Measurements from ENCODE around the gene CLSTN1.

Gene CLSTN1

DNA sequence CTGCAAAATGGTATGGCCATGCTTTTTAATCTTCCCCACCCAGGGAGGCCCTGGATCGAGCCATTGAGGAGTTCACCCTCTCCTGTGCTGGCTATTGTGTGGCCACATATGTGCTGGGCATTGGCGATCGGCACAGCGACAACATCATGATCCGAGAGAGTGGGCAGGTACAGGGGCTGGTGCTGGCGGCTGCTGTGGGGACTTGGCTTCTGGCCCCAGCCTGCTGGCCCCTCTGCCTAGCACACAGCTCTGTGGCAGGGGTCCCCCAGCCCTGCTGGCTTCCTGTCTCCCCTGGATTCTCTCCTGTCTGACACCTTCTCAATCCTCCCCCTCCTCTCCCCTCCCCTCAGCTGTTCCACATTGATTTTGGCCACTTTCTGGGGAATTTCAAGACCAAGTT, 99.8 kb downstream of the CLSTN1 start:
- no peak overlapping the region for H3K4me3 Mint-ChIP-seq
- H3K36me3 Mint-ChIP-seq (ENCODE audit: insufficient read depth), result peaks cover 79% of the 10 kb centered on the region
- H3K27ac Mint-ChIP-seq (ENCODE audit: low read depth), result no peak overlapping the region
- H3K27me3 Mint-ChIP-seq, result no peaks in the 10 kb centered on the region
- H3K4me1 Mint-ChIP-seq, result peaks cover 19% of the 10 kb centered on the region
- H3K9me3 Mint-ChIP-seq, result no peaks in the 10 kb centered on the region
- DNase-seq (ENCODE audit: low spot score in 2 of 2), result no peak
- no peak for ATAC-seq (replicated peaks; ENCODE audit: extremely low read depth, poor library complexity, severe bottlenecking)

- H3K27me3 Mint-ChIP-seq, result no peaks in the 10 kb centered on the region
- H3K27ac Mint-ChIP-seq (ENCODE audit: low read depth), result no peak overlapping the region
- DNase-seq (ENCODE audit: low spot score in 2 of 2), result no peak
- peaks cover 75% of the 10 kb centered on the region for H3K36me3 Mint-ChIP-seq (ENCODE audit: insufficient read depth)
- H3K4me1 Mint-ChIP-seq, result peaks cover 13% of the 10 kb centered on the region
- no peak overlapping the region for H3K4me3 Mint-ChIP-seq
- no peaks in the 10 kb centered on the region for H3K9me3 Mint-ChIP-seq
- no peak for ATAC-seq (replicated peaks; ENCODE audit: extremely low read depth, poor library complexity, severe bottlenecking)
Observed at GRCh38 chr1:9723068-9723805, 100.5 kb downstream of the CLSTN1 start.

DNA sequence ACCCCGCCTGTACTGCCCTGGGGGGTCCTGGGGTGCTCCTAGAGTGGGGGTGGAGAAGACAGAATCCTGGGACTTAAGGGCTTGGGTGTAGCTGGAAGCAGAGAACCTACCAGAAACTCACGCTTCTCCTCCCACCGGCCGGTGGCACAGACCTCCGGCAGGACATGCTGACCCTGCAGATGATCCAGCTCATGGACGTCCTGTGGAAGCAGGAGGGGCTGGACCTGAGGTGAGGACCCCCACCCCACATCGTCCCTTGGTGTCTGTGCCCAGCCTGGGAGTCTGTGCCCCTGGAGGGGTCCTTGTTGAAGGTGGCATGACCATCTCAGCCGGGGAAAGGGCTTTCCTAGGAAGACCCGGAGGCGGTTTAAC, 101.4 kb downstream of the CLSTN1 start:
- ATAC-seq (replicated peaks; ENCODE audit: extremely low read depth, poor library complexity, severe bottlenecking) (no peak), DNase-seq (ENCODE audit: low spot score in 2 of 2) (no peak)
- H3K9me3 Mint-ChIP-seq, result no peaks in the 10 kb centered on the region
- peaks cover 18% of the 10 kb centered on the region for H3K4me1 Mint-ChIP-seq
- H3K27ac Mint-ChIP-seq (ENCODE audit: low read depth), result peak overlapping the region; percentile 16
- no peak overlapping the region for H3K4me3 Mint-ChIP-seq
- no peaks in the 10 kb centered on the region for H3K27me3 Mint-ChIP-seq
- H3K36me3 Mint-ChIP-seq (ENCODE audit: insufficient read depth), result peaks cover 75% of the 10 kb centered on the region

DNA sequence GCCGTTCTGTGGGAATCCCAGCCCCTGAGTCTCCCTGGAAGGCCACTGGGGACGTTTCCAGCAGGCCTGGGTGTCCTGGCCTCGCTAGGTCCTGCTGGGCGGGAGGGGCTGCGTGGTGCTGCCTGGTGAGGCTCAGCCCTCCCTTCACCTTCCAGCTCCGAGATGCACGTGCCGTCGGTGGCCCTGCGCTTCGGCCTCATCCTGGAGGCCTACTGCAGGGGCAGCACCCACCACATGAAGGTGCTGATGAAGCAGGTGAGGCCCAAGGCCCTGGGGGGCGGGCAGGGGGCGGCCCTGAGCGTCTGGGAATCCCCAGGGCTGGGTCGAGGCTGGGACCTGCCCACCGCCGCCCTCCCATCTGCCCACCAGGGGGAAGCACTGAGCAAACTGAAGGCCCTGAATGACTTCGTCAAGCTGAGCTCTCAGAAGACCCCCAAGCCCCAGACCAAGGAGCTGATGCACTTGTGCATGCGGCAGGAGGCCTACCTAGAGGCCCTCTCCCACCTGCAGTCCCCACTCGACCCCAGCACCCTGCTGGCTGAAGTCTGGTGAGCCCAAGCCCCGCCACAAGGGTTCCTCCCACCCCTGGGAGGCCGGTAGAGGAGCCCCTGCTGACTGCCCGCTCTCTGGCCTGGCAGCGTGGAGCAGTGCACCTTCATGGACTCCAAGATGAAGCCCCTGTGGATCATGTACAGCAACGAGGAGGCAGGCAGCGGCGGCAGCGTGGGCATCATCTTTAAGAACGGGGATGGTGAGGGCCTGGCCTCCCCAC, 102.0 kb downstream of the CLSTN1 start:
- peaks cover 76% of the 10 kb centered on the region for H3K36me3 Mint-ChIP-seq (ENCODE audit: insufficient read depth)
- peak overlapping the region; percentile 69 for H3K27ac Mint-ChIP-seq (ENCODE audit: low read depth)
- peak overlapping the region; percentile 20 for H3K4me3 Mint-ChIP-seq
- peaks cover 23% of the 10 kb centered on the region for H3K4me1 Mint-ChIP-seq
- ATAC-seq (replicated peaks; ENCODE audit: extremely low read depth, poor library complexity, severe bottlenecking) (peak; percentile 16), DNase-seq (ENCODE audit: low spot score in 2 of 2) (peak; percentile 73 to 83)
- no peaks in the 10 kb centered on the region for H3K27me3 Mint-ChIP-seq
- H3K9me3 Mint-ChIP-seq, result no peaks in the 10 kb centered on the region

DNA sequence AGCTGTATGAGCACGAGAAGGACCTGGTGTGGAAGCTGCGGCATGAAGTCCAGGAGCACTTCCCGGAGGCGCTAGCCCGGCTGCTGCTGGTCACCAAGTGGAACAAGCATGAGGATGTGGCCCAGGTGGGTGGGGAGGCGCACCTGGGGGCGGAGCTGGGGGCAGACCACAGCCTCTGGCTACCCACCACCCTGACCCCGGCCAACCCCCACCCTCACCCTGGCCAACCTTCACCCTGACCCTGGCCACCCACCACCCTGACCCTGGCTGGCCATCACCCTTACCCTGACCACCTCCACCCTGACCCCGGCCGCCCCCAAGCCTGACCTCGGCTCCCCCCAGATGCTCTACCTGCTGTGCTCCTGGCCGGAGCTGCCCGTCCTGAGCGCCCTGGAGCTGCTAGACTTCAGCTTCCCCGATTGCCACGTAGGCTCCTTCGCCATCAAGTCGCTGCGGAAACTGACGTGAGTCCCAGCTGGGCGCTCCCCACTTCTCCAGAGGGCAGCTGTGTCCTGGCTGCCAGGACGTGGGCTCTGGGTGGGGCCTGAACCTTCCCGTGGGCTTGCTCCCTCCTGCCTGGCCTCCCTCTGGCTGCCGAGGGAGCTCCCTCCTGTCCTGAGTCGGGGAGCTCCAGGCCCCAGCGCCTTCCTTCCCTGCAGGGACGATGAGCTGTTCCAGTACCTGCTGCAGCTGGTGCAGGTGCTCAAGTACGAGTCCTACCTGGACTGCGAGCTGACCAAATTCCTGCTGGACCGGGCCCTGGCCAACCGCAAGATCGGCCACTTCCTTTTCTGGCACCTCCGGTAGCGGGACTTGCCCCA, 102.8 kb downstream of the CLSTN1 start:
- Mint-ChIP-seq H3K36me3 (ENCODE audit: insufficient read depth) (peaks cover 84% of the 10 kb centered on the region), H3K9me3 (no peaks in the 10 kb centered on the region), H3K4me3 (peak overlapping the region; percentile 20), H3K27me3 (no peaks in the 10 kb centered on the region), H3K27ac (ENCODE audit: low read depth) (peak overlapping the region; percentile 69), H3K4me1 (peaks cover 25% of the 10 kb centered on the region)
- DNase-seq (ENCODE audit: low spot score in 2 of 2), result no peak
- ATAC-seq (replicated peaks; ENCODE audit: extremely low read depth, poor library complexity, severe bottlenecking), result no peak

DNA sequence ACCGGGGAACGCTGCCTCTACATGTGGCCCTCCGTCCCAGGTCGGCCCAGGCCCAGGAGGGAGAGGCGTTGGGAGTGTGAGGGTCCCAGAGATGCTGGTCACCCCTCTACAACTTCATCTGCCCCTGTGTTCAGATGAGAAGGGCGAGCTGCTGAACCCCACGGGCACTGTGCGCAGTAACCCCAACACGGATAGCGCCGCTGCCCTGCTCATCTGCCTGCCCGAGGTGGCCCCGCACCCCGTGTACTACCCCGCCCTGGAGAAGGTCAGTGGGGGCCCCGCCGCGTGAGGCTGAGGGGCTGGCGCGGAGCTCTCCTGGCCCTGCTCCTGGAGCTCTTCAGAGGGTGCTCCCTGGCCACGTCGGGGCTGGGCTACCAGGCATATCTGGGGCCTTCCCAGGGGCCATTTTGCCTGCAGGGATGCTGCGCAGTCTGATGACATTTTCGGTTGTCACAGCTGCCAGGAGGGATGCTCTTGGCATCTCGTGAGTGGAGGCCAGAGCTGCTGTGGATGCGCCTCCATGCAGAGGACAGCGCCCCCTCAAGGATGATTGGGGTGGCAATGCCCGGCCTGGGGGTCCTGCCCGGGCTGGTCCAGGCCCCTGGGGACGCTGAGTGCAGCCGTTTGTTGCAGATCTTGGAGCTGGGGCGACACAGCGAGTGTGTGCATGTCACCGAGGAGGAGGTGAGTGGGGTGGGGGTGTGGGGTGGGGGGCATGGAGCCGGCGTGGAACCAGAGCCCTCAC, 103.6 kb downstream of the CLSTN1 start:
- Mint-ChIP-seq H3K4me3 (peak overlapping the region; percentile 55), H3K27ac (ENCODE audit: low read depth) (peak overlapping the region; percentile 79), H3K9me3 (no peaks in the 10 kb centered on the region), H3K36me3 (ENCODE audit: insufficient read depth) (peaks cover 83% of the 10 kb centered on the region), H3K4me1 (peaks cover 30% of the 10 kb centered on the region), H3K27me3 (no peaks in the 10 kb centered on the region)
- ATAC-seq (replicated peaks; ENCODE audit: extremely low read depth, poor library complexity, severe bottlenecking) (no peak), DNase-seq (ENCODE audit: low spot score in 2 of 2) (no peak)

DNA sequence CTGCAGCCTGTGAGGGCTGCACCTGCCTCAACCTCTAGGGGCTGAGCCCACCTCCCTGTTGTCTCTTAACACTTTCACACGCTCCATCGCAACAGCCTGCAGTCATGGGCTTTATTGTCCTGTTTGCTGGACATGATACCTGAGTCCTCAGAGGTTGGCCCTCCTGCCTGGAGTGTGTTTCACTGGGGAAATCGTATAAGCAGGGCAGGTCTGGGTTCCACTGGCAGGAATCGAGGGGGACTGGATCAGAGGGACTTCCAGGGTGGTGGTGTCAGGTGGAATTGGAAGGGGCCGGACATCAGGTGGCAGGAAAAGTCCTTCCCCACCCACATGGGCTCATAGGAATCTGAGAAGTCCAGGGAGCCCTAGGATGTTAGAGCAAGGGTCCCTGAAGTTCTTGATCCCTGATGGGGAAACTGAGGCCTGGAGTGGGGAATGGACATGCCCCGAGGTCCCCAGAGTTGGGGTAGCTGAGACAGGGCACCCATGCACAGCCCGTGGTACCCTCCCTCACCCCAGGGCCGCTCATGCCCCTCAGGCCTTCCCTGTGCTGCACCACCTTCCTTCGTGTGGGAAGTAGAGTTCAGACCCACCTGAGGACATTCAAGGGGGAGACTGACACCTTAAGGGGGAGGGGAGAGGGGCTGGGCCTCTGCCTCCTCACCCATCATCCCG, 105.6 kb downstream of the CLSTN1 start:
- Mint-ChIP-seq H3K27ac (ENCODE audit: low read depth) (peak overlapping the region; percentile 95), H3K9me3 (no peaks in the 10 kb centered on the region), H3K4me3 (peak overlapping the region; percentile 83), H3K36me3 (ENCODE audit: insufficient read depth) (peaks cover 76% of the 10 kb centered on the region), H3K27me3 (no peaks in the 10 kb centered on the region), H3K4me1 (peaks cover 36% of the 10 kb centered on the region)
- DNase-seq (ENCODE audit: low spot score in 2 of 2), result no peak
- no peak for ATAC-seq (replicated peaks; ENCODE audit: extremely low read depth, poor library complexity, severe bottlenecking)

- Mint-ChIP-seq H3K36me3 (ENCODE audit: insufficient read depth) (peaks cover 78% of the 10 kb centered on the region), H3K27me3 (no peaks in the 10 kb centered on the region), H3K4me1 (peaks cover 36% of the 10 kb centered on the region), H3K27ac (ENCODE audit: low read depth) (peak overlapping the region; percentile 95), H3K9me3 (no peaks in the 10 kb centered on the region), H3K4me3 (peak overlapping the region; percentile 83)
- DNase-seq (ENCODE audit: low spot score in 2 of 2), result peak; percentile 64 to 82
- ATAC-seq (replicated peaks; ENCODE audit: extremely low read depth, poor library complexity, severe bottlenecking), result peak; percentile 87
Observed at GRCh38 chr1:9717193-9718005, 106.4 kb downstream of the CLSTN1 start.

DNA sequence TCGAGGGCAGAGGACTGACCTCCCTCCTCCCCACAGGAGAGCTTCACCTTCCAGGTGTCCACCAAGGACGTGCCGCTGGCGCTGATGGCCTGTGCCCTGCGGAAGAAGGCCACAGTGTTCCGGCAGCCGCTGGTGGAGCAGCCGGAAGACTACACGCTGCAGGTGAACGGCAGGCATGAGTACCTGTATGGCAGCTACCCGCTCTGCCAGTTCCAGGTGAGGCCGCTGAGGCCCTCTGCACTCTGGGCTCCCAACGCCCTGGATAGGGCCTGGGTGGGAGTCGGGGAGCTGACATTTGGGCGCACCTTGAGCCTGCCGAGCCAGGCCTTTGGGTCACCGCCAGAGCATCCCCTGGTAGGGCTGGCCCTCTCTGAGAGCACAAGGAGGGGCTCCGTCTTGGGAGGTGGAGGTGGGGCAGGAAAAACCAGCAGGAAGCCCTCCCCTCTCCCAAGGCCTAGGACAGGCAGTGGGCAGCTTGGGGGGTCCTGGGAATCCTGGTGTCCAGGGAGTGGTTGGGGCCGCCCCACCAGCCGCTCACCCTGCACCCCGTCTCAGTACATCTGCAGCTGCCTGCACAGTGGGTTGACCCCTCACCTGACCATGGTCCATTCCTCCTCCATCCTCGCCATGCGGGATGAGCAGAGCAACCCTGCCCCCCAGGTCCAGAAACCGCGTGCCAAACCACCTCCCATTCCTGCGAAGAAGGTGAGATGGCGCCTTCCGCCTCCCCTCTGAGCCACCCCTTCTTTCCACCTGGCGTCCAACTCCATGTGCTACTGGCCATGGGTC, 107.2 kb downstream of the CLSTN1 start:
- no peak for ATAC-seq (replicated peaks; ENCODE audit: extremely low read depth, poor library complexity, severe bottlenecking)
- peaks cover 36% of the 10 kb centered on the region for H3K4me1 Mint-ChIP-seq

GRCh38 chr1:9715536-9716226, 108.1 kb downstream of the CLSTN1 start:
- ATAC-seq (replicated peaks; ENCODE audit: extremely low read depth, poor library complexity, severe bottlenecking) (peak; percentile 45), DNase-seq (ENCODE audit: low spot score in 2 of 2) (peak in 1 of 2 donors; percentile 56)
- H3K27me3 Mint-ChIP-seq, result no peaks in the 10 kb centered on the region
- peaks cover 36% of the 10 kb centered on the region for H3K4me1 Mint-ChIP-seq
- H3K4me3 Mint-ChIP-seq, result peak overlapping the region; percentile 83
- H3K27ac Mint-ChIP-seq (ENCODE audit: low read depth), result peak overlapping the region; percentile 95
- H3K36me3 Mint-ChIP-seq (ENCODE audit: insufficient read depth), result peaks cover 81% of the 10 kb centered on the region
- no peaks in the 10 kb centered on the region for H3K9me3 Mint-ChIP-seq

More for the DNA sequence above, 107.2 kb downstream of the CLSTN1 start:
- Mint-ChIP-seq H3K4me3 (peak overlapping the region; percentile 83), H3K27me3 (no peaks in the 10 kb centered on the region), H3K36me3 (ENCODE audit: insufficient read depth) (peaks cover 79% of the 10 kb centered on the region), H3K9me3 (no peaks in the 10 kb centered on the region), H3K27ac (ENCODE audit: low read depth) (peak overlapping the region; percentile 95)
- DNase-seq (ENCODE audit: low spot score in 2 of 2), result no peak
